Esophagus muscularis mucosa (tissue), 4 donors: ENCODE data around the gene SCAMP2. TPM values are rescaled to one million over a fixed set of nuclear protein-coding genes. Genes with fewer than 3 reads are reported as not detected.

Experiments used
- DNase-seq: peaks from one replicate; pipeline ENCODE4 v3.0.0-alpha.2; 2017; ENCODE audit errors: extremely low spot score
- H3K27ac ChIP-seq, 4 donors: fragments of 200-600 bp; sonication (generic); replicated peaks in 1 of 4; 1 replicate in 3 of 4; 2 replicates in 1 of 4; pipeline ENCODE4 v1.5.1; 2016 to 2019; ENCODE audit warnings: mild to moderate bottlenecking in 1 of 4
- H3K27me3 ChIP-seq, 4 donors: fragments of 200-600 bp; sonication (generic); one replicate each; pipeline versions ENCODE4 v1.5.1 to v1.6.0; 2016 to 2019
- H3K36me3 ChIP-seq, 4 donors: fragments of 200-600 bp; sonication (generic); one replicate each; pipeline ENCODE4 v1.5.1; 2016 to 2019
- H3K4me1 ChIP-seq, 4 donors: fragments of 200-600 bp; sonication (generic); one replicate each; pipeline ENCODE4 v1.5.1; 2016 to 2019
- H3K4me3 ChIP-seq, 4 donors: fragments of 200-600 bp; sonication (generic); 1 replicate in 2 of 4; 2 replicates in 2 of 4; pipeline ENCODE4 v1.5.1; 2016 to 2019; ENCODE audit warnings: mild to moderate bottlenecking in 4 of 4, moderate library complexity in 1 of 4
- H3K9me3 ChIP-seq, 4 donors: fragments of 200-600 bp; sonication (generic); 1 replicate in 3 of 4; 2 replicates in 1 of 4; pipeline ENCODE4 v1.5.1; 2016 to 2019
- CTCF ChIP-seq, 3 experiments: fragments of 200-600 bp in 2 of 3; fragments of 450-650 bp in 1 of 3; sonication (generic) in 2 of 3; IDR thresholded peaks; one replicate each; pipeline ENCODE4 v1.5.1; 2017 to 2019; ENCODE audit warnings: antibody characterized with exemption in 3 of 3, mild to moderate bottlenecking in 2 of 3, moderate library complexity in 1 of 3
- EP300 ChIP-seq: sonication (generic); formaldehyde crosslinking; IDR thresholded peaks from one replicate; pipeline ENCODE4 v1.6.1; 2017; ENCODE audit warnings: antibody characterized with exemption
- POLR2A ChIP-seq: fragments of 450-650 bp; IDR thresholded peaks from one replicate; pipeline ENCODE4 v1.6.1; 2017; ENCODE audit warnings: antibody characterized with exemption, moderate library complexity, mild to moderate bottlenecking, low read depth
- POLR2AphosphoS5 ChIP-seq, 2 donors: sonication (generic); formaldehyde crosslinking; IDR thresholded peaks; one replicate each; pipeline ENCODE4 v1.6.1; 2017; ENCODE audit warnings: antibody characterized with exemption in 2 of 2
- WGBS: methylation state at CpG from one replicate; pipeline ENCODE4 v1.1.5; 2018; 5-methylcytosine and 5-hydroxymethylcytosine counted together
- intact Hi-C: fragments of 100-400 bp; cut with DNase I; formaldehyde crosslinking; loops from one replicate; pipeline ENCODE4 v1.15.1; 2023
- total RNA-seq, 4 donors: library from RNA; depleted of rRNA; stranded (reverse); fragments of >200 nt; gene quantifications; one replicate each; pipeline versions ENCODE4 v1.1.0 to v1.2.1, GENCODE V29; 2016

The SCAMP2 gene
- total RNA-seq, 4 donors from 2014 or later, result 57.3 to 125 (median 94.9) TPM

- no peak for DNase-seq
- H3K4me1 ChIP-seq, result peaks cover 5 to 8% (median 6%) of the 10 kb centered on the region in 4 donors
- no peak overlapping the region for H3K4me3 ChIP-seq
- H3K27me3 ChIP-seq, result peaks cover 0 to 15% (median 0%) of the 10 kb centered on the region in 4 donors
- H3K9me3 ChIP-seq, result no peaks in the 10 kb centered on the region
- intact Hi-C loops, result loop anchor here (5.0 kb wide), 1 partner anchor 33 kb away; no protein-coding TSS in a partner anchor
- H3K27ac ChIP-seq, result no peak overlapping the region
- 64% methylated on average over 6 of the region's 6 CpGs for WGBS
- peaks cover 11 to 47% (median 41%) of the 10 kb centered on the region in 4 donors for H3K36me3 ChIP-seq
- TF ChIP-seq POLR2AphosphoS5 (IDR thresholded peaks at IDR 0.05) (no peak), CTCF (IDR thresholded peaks at IDR 0.05) (no peak), POLR2A (no peak), EP300 (no peak)
Measured at GRCh38 chr15:74804935-74805334, 68.2 kb downstream of the SCAMP2 start.

GRCh38 chr15:74802862-74803447, 70.2 kb downstream of the SCAMP2 start:
- Histone ChIP-seq H3K27ac (no peak overlapping the region), H3K27me3 (no peaks in the 10 kb centered on the region), H3K4me3 (no peak overlapping the region), H3K9me3 (no peaks in the 10 kb centered on the region), H3K4me1 (peaks cover 11 to 20% (median 17%) of the 10 kb centered on the region in 4 donors), H3K36me3 (peaks cover 11 to 64% (median 57%) of the 10 kb centered on the region in 4 donors)
- 89% methylated on average over 31 of the region's 31 CpGs for WGBS
- intact Hi-C loops, result no loop called here
- TF ChIP-seq CTCF (IDR thresholded peaks at IDR 0.05) (no peak), EP300 (no peak), POLR2AphosphoS5 (IDR thresholded peaks at IDR 0.05) (no peak), POLR2A (no peak)
- no peak for DNase-seq

GRCh38 chr15:74802290-74802689, 70.9 kb downstream of the SCAMP2 start:
- intact Hi-C loops, result no loop called here
- TF ChIP-seq POLR2AphosphoS5 (IDR thresholded peaks at IDR 0.05), result no peak

GRCh38 chr15:74801311-74801997, 71.7 kb downstream of the SCAMP2 start:
- Histone ChIP-seq H3K36me3 (peaks cover 11 to 64% (median 59%) of the 10 kb centered on the region in 4 donors), H3K4me1 (peaks cover 11 to 20% (median 17%) of the 10 kb centered on the region in 4 donors), H3K27me3 (no peaks in the 10 kb centered on the region), H3K9me3 (no peaks in the 10 kb centered on the region), H3K27ac (no peak overlapping the region), H3K4me3 (no peak overlapping the region)
- intact Hi-C loops, result no loop called here
- 80% methylated on average over 10 of the region's 18 CpGs for WGBS
- DNase-seq, result no peak
- TF ChIP-seq POLR2A (no peak), CTCF (IDR thresholded peaks at IDR 0.05) (no peak), POLR2AphosphoS5 (IDR thresholded peaks at IDR 0.05) (no peak), EP300 (no peak)

More at GRCh38 chr15:74802290-74802689, 70.9 kb downstream of the SCAMP2 start:
- peaks cover 11 to 64% (median 59%) of the 10 kb centered on the region in 4 donors for H3K36me3 ChIP-seq
- no peak for DNase-seq
- H3K27me3 ChIP-seq, result no peaks in the 10 kb centered on the region
- 92% methylated on average over 18 of the region's 20 CpGs for WGBS
- no peaks in the 10 kb centered on the region for H3K9me3 ChIP-seq
- H3K4me1 ChIP-seq, result peaks cover 11 to 20% (median 17%) of the 10 kb centered on the region in 4 donors
- H3K4me3 ChIP-seq, result no peak overlapping the region
- H3K27ac ChIP-seq, result no peak overlapping the region

- no peak for DNase-seq
- Histone ChIP-seq H3K4me3 (no peak overlapping the region), H3K9me3 (no peaks in the 10 kb centered on the region), H3K27me3 (no peaks in the 10 kb centered on the region), H3K27ac (no peak overlapping the region), H3K36me3 (peaks cover 11 to 64% (median 59%) of the 10 kb centered on the region in 4 donors), H3K4me1 (peaks cover 11 to 20% (median 17%) of the 10 kb centered on the region in 4 donors)
- 91% methylated on average over 16 of the region's 20 CpGs for WGBS
- intact Hi-C loops, result no loop called here
- no peak for TF ChIP-seq POLR2A
- no peak for TF ChIP-seq CTCF (IDR thresholded peaks at IDR 0.05)
- no peak for TF ChIP-seq EP300
- TF ChIP-seq POLR2AphosphoS5 (IDR thresholded peaks at IDR 0.05), result no peak
Measured at GRCh38 chr15:74800559-74801094, 72.5 kb downstream of the SCAMP2 start.
